Peyer's patch (tissue), 4 donors: ENCODE data around the gene HOXD12. TPM values are rescaled to one million over a fixed set of nuclear protein-coding genes. Genes with fewer than 3 reads are reported as not detected.

ENCODE experiments used
- DNase-seq, 3 donors: peaks; one replicate each; pipeline ENCODE4 v3.0.0-alpha.2; 2017 to 2019
- H3K27ac ChIP-seq, 4 donors: fragments of 200-600 bp; sonication (generic); one replicate each; pipeline ENCODE4 v1.5.1; 2016 to 2019
- H3K27me3 ChIP-seq, 2 donors: fragments of 200-600 bp; sonication (generic); one replicate each; pipeline ENCODE4 v1.5.1; 2019
- H3K36me3 ChIP-seq, 3 donors: fragments of 200-600 bp; sonication (generic); one replicate each; pipeline ENCODE4 v1.5.1; 2016 to 2019
- H3K4me1 ChIP-seq, 4 donors: fragments of 200-600 bp; sonication (generic); one replicate each; pipeline ENCODE4 v1.5.1; 2016 to 2019
- H3K4me3 ChIP-seq, 4 donors: fragments of 200-600 bp; sonication (generic); 1 replicate in 3 of 4; 2 replicates in 1 of 4; pipeline ENCODE4 v1.5.1; 2016 to 2019; ENCODE audit warnings: mild to moderate bottlenecking in 1 of 4
- H3K9me3 ChIP-seq, 4 donors: fragments of 200-600 bp; sonication (generic); one replicate each; pipeline ENCODE4 v1.5.1; 2016 to 2019; ENCODE audit warnings: mild to moderate bottlenecking in 1 of 4
- CTCF ChIP-seq, 6 experiments: fragments of 450-650 bp in 4 of 6; fragments of 200-600 bp in 2 of 6; sonication (generic) in 1 of 6; IDR thresholded peaks; one replicate each; pipeline ENCODE4 v1.5.1; 2017 to 2019; ENCODE audit warnings: antibody characterized with exemption in 6 of 6, mild to moderate bottlenecking in 3 of 6, moderate library complexity in 1 of 6
- POLR2A ChIP-seq, 2 donors: fragments of 450-650 bp; IDR thresholded peaks; one replicate each; pipeline ENCODE4 v1.5.1; 2017; ENCODE audit warnings: antibody characterized with exemption in 2 of 2, mild to moderate bottlenecking in 2 of 2, moderate library complexity in 2 of 2
- total RNA-seq, 4 donors: library from RNA; depleted of rRNA; stranded (reverse); fragments of >200 nt; gene quantifications; one replicate each; pipeline ENCODE4 v1.1.0, GENCODE V29; 2016

HOXD12 gene
- not detected for total RNA-seq

GRCh38 chr2:176099728-176100546 lies at the start of gene HOXD12:
Gene HOXD12 (plus strand): TSS chr2:176099795. CDS start chr2:176099802, 7 bp downstream.
- Histone ChIP-seq H3K4me3 (no peak within 1 kb of the TSS), H3K4me1 (peaks cover 0 to 30% (median 0%) of the 10 kb centered on the region in 4 donors)
- TF ChIP-seq POLR2A (IDR thresholded peaks at IDR 0.05) (no peak), CTCF (IDR thresholded peaks at IDR 0.05) (no peak)

DNA sequence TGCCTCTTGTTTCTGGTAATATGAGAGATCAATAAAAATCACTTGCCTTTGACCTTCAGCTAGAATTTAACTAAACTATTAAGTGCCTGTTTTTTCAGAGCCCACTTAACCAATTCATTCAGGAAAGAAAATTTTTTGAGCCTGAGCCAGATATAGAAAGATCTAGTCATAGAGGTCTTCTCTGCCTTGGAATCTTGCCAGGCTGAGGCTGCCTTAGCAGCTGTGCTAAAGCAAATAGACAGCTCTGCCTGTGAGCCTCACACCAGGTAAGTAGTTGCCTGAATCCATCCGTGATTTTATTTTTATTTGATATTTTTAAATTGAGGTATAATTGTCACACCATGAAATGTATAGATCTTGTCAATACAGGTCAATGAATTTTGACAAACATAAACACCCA lies 43.2 kb upstream of the HOXD12 start:
- Histone ChIP-seq H3K9me3 (no peaks in the 10 kb centered on the region), H3K4me1 (no peaks in the 10 kb centered on the region), H3K4me3 (no peak overlapping the region), H3K36me3 (no peaks in the 10 kb centered on the region), H3K27me3 (no peaks in the 10 kb centered on the region), H3K27ac (no peak overlapping the region)
- no peak for DNase-seq
- TF ChIP-seq CTCF (IDR thresholded peaks at IDR 0.05): no peak
- TF ChIP-seq POLR2A (IDR thresholded peaks at IDR 0.05): no peak

More at GRCh38 chr2:176099728-176100546, at the start of gene HOXD12:
- DNase-seq: peak in 1 of 3 donors; percentile 44
- no peaks in the 10 kb centered on the region for H3K9me3 ChIP-seq
- no peaks in the 10 kb centered on the region for H3K36me3 ChIP-seq
- H3K27me3 ChIP-seq: peaks cover 0 to 93% of the 10 kb centered on the region in 2 donors
- H3K27ac ChIP-seq: no peak within 1 kb of the TSS

DNA sequence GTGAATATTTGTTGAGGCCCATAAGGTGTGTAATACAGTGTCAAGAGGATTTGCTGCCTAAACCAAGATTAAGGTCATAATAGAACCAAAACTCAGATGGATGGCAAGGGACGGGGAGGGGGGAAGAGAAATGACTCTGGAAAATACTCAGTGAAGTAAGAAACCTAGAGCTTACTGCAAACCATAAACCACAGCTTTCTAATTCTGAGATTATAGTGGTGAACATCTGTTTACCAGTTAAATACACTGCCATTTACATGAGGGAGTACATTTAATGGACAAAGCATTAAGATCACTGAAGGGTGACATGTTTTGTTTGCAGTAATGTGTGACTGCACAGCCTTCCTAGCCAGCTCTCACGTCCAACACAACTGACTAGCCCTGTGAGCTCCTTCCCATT lies 35.6 kb upstream of the HOXD12 start:
- Histone ChIP-seq H3K27me3 (peaks cover 0 to 26% of the 10 kb centered on the region in 2 donors), H3K27ac (no peak overlapping the region), H3K36me3 (no peaks in the 10 kb centered on the region), H3K9me3 (no peaks in the 10 kb centered on the region), H3K4me3 (no peak overlapping the region), H3K4me1 (peaks cover 0 to 15% (median 0%) of the 10 kb centered on the region in 4 donors)
- no peak for DNase-seq
- TF ChIP-seq POLR2A (IDR thresholded peaks at IDR 0.05) (no peak), CTCF (IDR thresholded peaks at IDR 0.05) (no peak)

DNA sequence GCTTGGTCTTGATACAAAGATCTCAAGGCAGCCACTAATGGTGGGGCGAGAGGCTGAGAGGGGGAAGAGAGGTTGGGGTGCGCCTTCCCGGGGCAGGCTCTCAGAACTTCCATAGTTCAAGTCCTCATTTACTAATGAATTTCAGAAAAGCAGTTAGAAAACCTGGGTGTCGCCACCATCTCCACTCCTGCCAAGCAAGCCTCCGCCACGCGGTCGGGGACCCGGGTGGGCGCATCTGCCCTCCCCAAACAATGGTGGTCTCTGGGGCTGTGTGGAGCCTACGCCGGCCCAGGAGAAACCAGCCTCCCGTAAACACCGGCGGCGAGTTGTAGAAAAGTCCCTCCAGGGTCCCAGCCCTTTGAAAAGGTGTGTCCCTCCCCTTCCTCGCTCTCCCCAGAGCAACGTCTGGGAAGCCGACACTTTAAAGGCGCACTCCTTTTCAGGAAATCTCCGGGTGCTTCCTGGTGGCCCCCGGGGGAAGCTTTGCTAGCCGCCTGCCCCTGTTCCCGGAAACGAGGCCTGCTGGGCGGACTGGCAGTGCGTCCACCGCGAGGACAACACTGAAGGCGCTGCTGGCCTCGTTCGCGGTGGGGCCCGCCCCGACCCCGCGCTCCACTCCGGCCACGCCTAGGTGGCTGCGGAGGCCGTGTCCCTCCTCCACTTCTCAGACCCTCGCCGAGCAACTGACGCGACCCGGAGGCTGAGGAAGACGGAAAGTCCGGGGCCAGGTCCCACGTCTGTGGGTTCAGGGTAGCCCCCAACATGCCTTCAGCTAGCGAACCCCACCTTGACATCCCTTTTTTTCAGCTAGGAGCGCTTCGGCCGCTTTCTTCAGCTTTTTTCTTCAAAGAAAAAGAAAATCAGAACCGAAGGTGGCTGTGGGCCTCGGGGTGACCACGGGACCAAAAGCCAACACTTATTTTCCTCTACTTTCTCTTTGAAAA lies 32.7 kb upstream of the HOXD12 start:
- Histone ChIP-seq H3K27me3 (peaks cover 0 to 47% of the 10 kb centered on the region in 2 donors), H3K4me1 (peaks cover 0 to 15% (median 0%) of the 10 kb centered on the region in 4 donors), H3K36me3 (no peaks in the 10 kb centered on the region), H3K9me3 (no peaks in the 10 kb centered on the region), H3K4me3 (peak overlapping the region in 2 of 4 donors; percentile 42 to 44), H3K27ac (no peak overlapping the region)
- DNase-seq: no peak
- no peak for TF ChIP-seq POLR2A (IDR thresholded peaks at IDR 0.05)
- TF ChIP-seq CTCF (IDR thresholded peaks at IDR 0.05): no peak

DNA sequence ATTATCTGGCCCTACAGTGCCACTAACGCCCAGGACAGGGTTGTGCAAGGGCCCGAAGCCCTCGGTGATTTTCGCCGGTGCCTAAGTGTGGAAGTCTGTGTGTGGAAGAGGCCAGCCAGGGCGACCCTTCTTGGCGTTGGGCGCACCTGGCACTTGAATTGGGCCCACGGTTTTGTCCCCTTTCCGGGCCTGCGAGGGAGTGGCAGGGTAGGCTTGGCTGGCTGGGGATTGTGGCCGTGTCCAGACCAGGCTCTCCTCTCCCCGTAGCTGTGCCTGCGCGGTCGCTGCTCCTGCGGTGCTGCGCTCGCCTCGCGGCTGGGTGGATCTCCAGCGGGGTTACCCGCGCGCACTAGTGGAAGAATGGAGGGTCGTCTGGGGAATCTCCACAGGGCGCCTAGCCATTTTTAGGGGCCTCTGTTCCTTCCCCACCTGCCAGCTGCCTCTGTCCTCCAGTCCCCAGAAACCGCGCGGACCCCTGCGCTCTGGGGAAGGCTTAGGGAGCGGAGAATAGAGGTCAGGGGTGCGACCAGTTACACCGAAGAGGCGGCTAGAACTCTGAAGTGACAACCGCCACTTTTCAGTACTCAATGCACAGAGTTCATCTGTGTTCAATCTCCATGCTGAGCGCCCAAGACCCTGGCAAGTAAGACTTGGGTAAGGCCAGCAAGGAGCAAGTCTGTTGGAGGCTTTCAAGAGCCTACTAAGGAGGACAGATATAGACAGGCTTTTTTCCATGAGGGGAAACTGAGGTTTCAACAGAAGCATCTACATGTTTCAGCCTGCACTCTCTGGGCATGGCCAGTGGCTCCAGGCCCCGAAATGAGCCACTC lies 31.8 kb upstream of the HOXD12 start:
- DNase-seq: no peak
- TF ChIP-seq POLR2A (IDR thresholded peaks at IDR 0.05): no peak
- TF ChIP-seq CTCF (IDR thresholded peaks at IDR 0.05): no peak
- H3K27ac ChIP-seq: no peak overlapping the region
- no peaks in the 10 kb centered on the region for H3K9me3 ChIP-seq
- H3K36me3 ChIP-seq: no peaks in the 10 kb centered on the region
- H3K4me3 ChIP-seq: peak overlapping the region in 2 of 4 donors; percentile 42 to 44
- H3K27me3 ChIP-seq: peaks cover 0 to 56% of the 10 kb centered on the region in 2 donors
- H3K4me1 ChIP-seq: peaks cover 0 to 15% (median 0%) of the 10 kb centered on the region in 4 donors
